Activated naive CD8-positive, alpha-beta T cell (primary cell): ENCODE results near the gene SERPINH1.

Source experiments
- H3K27ac Mint-ChIP-seq: one replicate; pipeline ENCODE4 v1.8.0; 2021; ENCODE audit warnings: mixed read lengths
- H3K27me3 Mint-ChIP-seq: one replicate; pipeline ENCODE4 v1.8.0; 2021; ENCODE audit warnings: mixed read lengths
- H3K36me3 Mint-ChIP-seq: one replicate; pipeline ENCODE4 v1.8.0; 2021; ENCODE audit warnings: mixed read lengths
- H3K4me1 Mint-ChIP-seq: one replicate; pipeline ENCODE4 v1.8.0; 2021; ENCODE audit warnings: low read depth, mixed read lengths
- H3K4me3 Mint-ChIP-seq: one replicate; pipeline ENCODE4 v1.8.0; 2021; ENCODE audit warnings: mild to moderate bottlenecking, mixed read lengths
- H3K9me3 Mint-ChIP-seq: one replicate; pipeline ENCODE4 v1.8.0; 2021; ENCODE audit warnings: low read depth, mixed read lengths

SERPINH1 gene

DNA sequence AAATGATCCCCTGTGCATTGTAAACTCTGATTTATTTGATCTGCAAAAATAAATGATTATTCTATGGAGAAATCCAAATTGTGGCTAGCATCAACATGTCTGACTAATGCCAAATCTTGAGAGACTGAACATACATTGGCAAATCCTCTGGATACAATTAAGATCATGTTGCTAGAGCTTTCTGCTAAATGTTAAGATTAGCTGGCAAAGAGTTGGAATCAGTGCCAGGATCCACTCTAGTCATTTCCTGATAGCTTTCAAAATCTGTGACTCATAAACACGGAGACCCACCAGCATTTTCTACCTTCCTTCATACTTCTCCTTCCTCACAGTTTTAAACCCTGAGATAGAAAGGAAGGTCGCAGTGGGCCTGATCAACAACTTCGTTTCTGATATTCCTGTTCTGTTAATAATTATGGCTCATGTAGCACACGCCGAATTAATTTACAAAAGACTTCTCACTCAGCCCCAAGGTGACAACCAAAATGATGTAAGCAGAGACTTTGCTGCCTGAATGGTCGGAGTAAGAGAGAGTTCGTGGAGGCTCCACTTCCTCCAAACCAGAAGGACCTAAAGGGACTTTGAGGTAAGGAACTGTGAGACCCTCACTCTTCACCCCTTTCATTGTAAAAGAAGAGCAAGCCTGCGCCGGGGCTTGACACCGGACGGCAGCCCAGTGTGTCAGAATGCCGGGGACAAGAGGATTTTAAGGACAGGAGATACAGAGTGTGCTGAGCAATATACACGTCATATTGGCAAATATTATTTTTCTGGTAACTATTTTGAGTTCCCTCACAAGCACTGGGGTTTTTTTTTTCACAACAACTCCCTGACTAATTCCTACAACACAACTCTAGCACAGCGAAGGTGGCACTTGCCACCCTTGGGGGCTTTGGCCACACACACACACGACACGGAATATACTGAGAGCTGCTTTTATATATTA is 42.0 kb downstream of the SERPINH1 start:
- H3K4me1 Mint-ChIP-seq = no peaks in the 10 kb centered on the region
- no peaks in the 10 kb centered on the region for H3K9me3 Mint-ChIP-seq
- H3K4me3 Mint-ChIP-seq = no peak overlapping the region
- H3K27me3 Mint-ChIP-seq = peaks cover 1% of the 10 kb centered on the region
- H3K27ac Mint-ChIP-seq = no peak overlapping the region
- no peaks in the 10 kb centered on the region for H3K36me3 Mint-ChIP-seq

DNA sequence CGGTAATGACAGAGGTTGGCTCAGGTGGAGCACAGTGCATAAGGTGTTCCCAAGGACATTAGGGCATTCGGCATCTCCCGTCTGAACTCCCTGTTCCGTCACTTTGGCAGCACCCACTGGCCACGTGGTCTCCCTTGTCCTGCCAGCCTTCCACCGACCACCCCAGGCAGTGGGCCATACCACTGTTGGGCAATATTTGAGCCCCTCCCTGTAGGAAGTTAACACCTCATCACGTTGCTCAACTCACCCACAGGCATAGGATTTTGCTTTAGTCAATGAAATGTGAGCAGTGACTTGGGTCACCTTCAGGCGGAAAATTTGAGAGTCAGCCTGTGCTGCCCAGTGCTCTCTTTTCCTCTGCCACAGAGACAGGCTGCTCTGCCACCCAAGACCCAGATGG is 44.0 kb downstream of the SERPINH1 start:
- Mint-ChIP-seq H3K4me3 (no peak overlapping the region), H3K9me3 (no peaks in the 10 kb centered on the region), H3K36me3 (no peaks in the 10 kb centered on the region), H3K27me3 (peaks cover 5% of the 10 kb centered on the region), H3K4me1 (no peaks in the 10 kb centered on the region), H3K27ac (no peak overlapping the region)

DNA sequence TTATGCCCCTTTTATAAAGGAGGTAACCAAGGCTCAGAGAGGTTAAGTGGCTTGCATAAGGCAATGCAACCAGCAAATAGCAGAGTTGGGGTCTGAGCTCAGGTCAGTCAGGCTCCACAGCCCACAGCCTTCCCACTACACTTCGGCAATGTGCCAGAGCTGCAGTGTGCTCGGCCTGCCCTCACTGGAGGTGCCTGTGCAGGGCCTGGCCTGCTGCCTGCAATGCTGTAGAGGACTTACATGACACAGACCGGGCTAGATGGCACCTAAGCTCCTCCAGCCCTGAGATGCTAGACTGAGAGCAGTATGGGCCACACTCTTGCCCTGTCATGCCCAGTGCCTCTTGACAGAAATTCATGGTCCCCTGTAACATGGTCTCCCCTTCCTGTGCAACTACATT is 49.8 kb downstream of the SERPINH1 start:
- Mint-ChIP-seq H3K4me1 (no peaks in the 10 kb centered on the region), H3K4me3 (no peak overlapping the region), H3K9me3 (no peaks in the 10 kb centered on the region), H3K27ac (no peak overlapping the region), H3K36me3 (no peaks in the 10 kb centered on the region), H3K27me3 (peaks cover 9% of the 10 kb centered on the region)

DNA sequence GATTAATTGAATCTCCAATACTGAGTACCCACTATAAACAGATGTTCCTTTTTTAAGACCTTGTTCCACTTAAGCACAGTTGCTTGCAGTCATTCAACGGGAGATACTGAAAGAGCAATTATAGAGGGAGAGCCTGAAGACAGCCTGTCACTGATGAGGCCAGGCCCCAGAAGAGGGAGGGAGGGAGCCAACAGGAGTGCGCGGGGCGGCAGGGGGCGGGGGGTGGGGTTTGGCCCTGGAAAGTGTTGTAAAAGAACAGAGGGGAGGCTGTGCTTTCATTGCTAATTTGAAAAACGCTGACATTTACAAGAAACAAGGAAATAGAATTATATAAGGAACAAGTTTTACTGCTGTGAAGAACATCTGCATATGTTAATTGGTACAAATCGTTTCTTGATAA is 53.7 kb downstream of the SERPINH1 start:
- no peak overlapping the region for H3K27ac Mint-ChIP-seq

DNA sequence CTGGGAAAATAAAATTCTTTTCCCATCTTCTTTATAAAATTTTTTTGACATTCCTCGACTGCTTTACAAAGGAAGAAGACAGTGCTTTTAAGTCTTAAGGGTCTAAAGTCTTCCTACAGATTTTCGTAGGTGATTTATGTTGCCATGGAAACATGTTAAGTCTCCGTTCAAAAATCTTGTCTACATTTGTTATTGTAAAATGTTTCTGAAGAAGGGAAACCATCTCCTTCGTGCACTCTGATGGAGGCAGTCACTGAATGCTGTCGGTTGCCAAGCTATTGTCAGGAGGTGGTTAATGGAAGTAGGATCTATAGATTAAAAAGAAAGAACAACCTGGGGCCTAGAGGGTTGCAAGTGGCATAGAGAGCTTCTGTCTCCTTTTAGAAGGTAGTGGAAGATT is 54.2 kb downstream of the SERPINH1 start:
- H3K27ac Mint-ChIP-seq = no peak overlapping the region
- no peaks in the 10 kb centered on the region for H3K36me3 Mint-ChIP-seq
- H3K9me3 Mint-ChIP-seq = no peaks in the 10 kb centered on the region
- peaks cover 6% of the 10 kb centered on the region for H3K27me3 Mint-ChIP-seq
- H3K4me3 Mint-ChIP-seq = no peak overlapping the region
- H3K4me1 Mint-ChIP-seq = no peaks in the 10 kb centered on the region

More for the DNA sequence above, 53.7 kb downstream of the SERPINH1 start:
- Mint-ChIP-seq H3K36me3 (no peaks in the 10 kb centered on the region), H3K9me3 (no peaks in the 10 kb centered on the region), H3K27me3 (peaks cover 6% of the 10 kb centered on the region), H3K4me1 (no peaks in the 10 kb centered on the region), H3K4me3 (no peak overlapping the region)
